Activated naive CD4-positive, alpha-beta T cell treated with anti-CD3 and anti-CD28 coated beads for 36 hours (primary cell): ENCODE results near the gene SMIM13. TPM values are rescaled to one million over a fixed set of nuclear protein-coding genes. Genes with fewer than 3 reads are reported as not detected.

Experiments
- CTCF ChIA-PET: fragments of 350-600 bp; sonication (Branson Sonifier 250); formaldehyde crosslinking; loops from one replicate; lab custom pipeline; 2021; ENCODE audit warnings: antibody characterized with exemption; lab: Charles Lee
- DNase-seq: peaks from one replicate; pipeline ENCODE4 v3.0.0-alpha.2; 2020
- H3K27ac Mint-ChIP-seq: one replicate; pipeline ENCODE4 v1.8.0; 2021; ENCODE audit warnings: mild to moderate bottlenecking, mixed read lengths
- H3K27me3 Mint-ChIP-seq: one replicate; pipeline ENCODE4 v1.8.0; 2021; ENCODE audit warnings: low read depth, mixed read lengths
- H3K36me3 Mint-ChIP-seq: one replicate; pipeline ENCODE4 v1.8.0; 2021; ENCODE audit warnings: low read depth, mixed read lengths
- H3K4me1 Mint-ChIP-seq: one replicate; pipeline ENCODE4 v1.8.0; 2021; ENCODE audit warnings: low read depth, mixed read lengths
- H3K4me3 Mint-ChIP-seq: one replicate; pipeline ENCODE4 v1.8.0; 2021; ENCODE audit warnings: mild to moderate bottlenecking, moderate library complexity, mixed read lengths
- H3K9me3 Mint-ChIP-seq: one replicate; pipeline ENCODE4 v1.8.0; 2021; ENCODE audit warnings: mixed read lengths
- intact Hi-C: fragments of 100-400 bp; cut with micrococcal nuclease; formaldehyde crosslinking; loops from one replicate; pipeline ENCODE4 v1.15.1; 2023
- total RNA-seq, 2 experiments: library from RNA; stranded (reverse); gene quantifications; one replicate each; pipeline ENCODE4 v1.2.3, GENCODE V29; 2021

SMIM13 gene
- total RNA-seq, 2 experiments from 2014 or later, result 5.7 to 7.1 TPM

GRCh38 chr6:11183761-11184362, 90.2 kb downstream of the SMIM13 start:
- CTCF ChIA-PET, result no interaction called here
- Mint-ChIP-seq H3K36me3 (peaks cover 55% of the 10 kb centered on the region), H3K9me3 (peaks cover 19% of the 10 kb centered on the region), H3K4me1 (no peaks in the 10 kb centered on the region), H3K27ac (no peak overlapping the region), H3K27me3 (no peaks in the 10 kb centered on the region), H3K4me3 (no peak overlapping the region)
- intact Hi-C loops, result no loop called here
- DNase-seq, result no peak

GRCh38 chr6:11185204-11185842, 91.7 kb downstream of the SMIM13 start:
- peaks cover 64% of the 10 kb centered on the region for H3K36me3 Mint-ChIP-seq
- H3K27me3 Mint-ChIP-seq, result no peaks in the 10 kb centered on the region
- intact Hi-C loops, result no loop called here

GRCh38 chr6:11187301-11187700, 93.7 kb downstream of the SMIM13 start:
- no peak for DNase-seq
- Mint-ChIP-seq H3K27me3 (no peaks in the 10 kb centered on the region), H3K4me1 (no peaks in the 10 kb centered on the region), H3K27ac (no peak overlapping the region), H3K36me3 (peaks cover 76% of the 10 kb centered on the region), H3K9me3 (peaks cover 4% of the 10 kb centered on the region), H3K4me3 (no peak overlapping the region)
- CTCF ChIA-PET, result interaction anchor here (0.6 to 3.4 kb wide), 4 partner anchors 12 to 309 kb away, joined by 3 to 10 read pairs (median 4); no protein-coding TSS in a partner anchor
- intact Hi-C loops, result no loop called here

More at GRCh38 chr6:11185204-11185842, 91.7 kb downstream of the SMIM13 start:
- CTCF ChIA-PET, result interaction anchor here (0.5 to 3.4 kb wide), 2 partner anchors 11 to 13 kb away, joined by 3 to 10 read pairs; no protein-coding TSS in a partner anchor
- Mint-ChIP-seq H3K27ac (no peak overlapping the region), H3K4me1 (no peaks in the 10 kb centered on the region), H3K4me3 (no peak overlapping the region), H3K9me3 (peaks cover 14% of the 10 kb centered on the region)
- no peak for DNase-seq

Other genes starting within 250 kb of the SMIM13 start
- gene GCM2, start 211.8 kb upstream of the SMIM13 start, total RNA-seq, result not detected
- gene SYCP2L, start 206.8 kb upstream of the SMIM13 start, total RNA-seq, result not detected
- gene ELOVL2, start 49.5 kb upstream of the SMIM13 start, total RNA-seq, result not detected
- not detected for gene ERVFRD-1, start 17.9 kb downstream of the SMIM13 start, total RNA-seq
- gene NEDD9, start 138.8 kb downstream of the SMIM13 start, total RNA-seq, result 10 to 100 TPM; 17.5 to 18.8 TPM